Activated T-helper 9 cell treated with anti-CD3 and anti-CD28 coated beads, Interleukin-2, amount 50 U/mL, for 16 hours (primary cell): ENCODE results near the gene CAMK2B.
"Not testable (repeated sequence)": the region's sequence is repeated elsewhere in the genome, so short reads cannot be mapped to it uniquely, and the experiment has no call there.

Source experiments
- DNase-seq: peaks from one replicate; pipeline ENCODE4 v3.0.0-alpha.2; 2020; ENCODE audit warnings: low read depth

Gene CAMK2B

DNA sequence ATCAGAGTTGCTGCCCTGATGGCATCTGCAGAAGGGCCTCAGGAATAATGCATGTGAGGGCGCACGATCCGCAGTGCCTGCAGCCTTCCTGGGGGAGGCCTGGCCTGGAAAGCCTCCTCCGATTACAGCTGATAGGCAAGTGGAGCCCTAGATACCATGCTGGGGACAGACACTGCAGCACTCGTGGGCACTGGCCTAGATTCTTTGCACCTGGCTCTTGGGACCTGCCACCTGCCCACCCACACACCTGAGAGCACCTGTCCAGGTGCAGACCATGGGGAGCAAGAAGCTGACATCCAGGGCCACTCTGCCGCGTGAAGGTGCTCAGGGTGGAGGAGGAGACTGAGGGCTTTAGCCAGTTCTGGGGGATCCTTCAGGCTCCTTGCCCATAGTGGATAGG, 109.9 kb downstream of the CAMK2B start:
- DNase-seq: no peak

DNA sequence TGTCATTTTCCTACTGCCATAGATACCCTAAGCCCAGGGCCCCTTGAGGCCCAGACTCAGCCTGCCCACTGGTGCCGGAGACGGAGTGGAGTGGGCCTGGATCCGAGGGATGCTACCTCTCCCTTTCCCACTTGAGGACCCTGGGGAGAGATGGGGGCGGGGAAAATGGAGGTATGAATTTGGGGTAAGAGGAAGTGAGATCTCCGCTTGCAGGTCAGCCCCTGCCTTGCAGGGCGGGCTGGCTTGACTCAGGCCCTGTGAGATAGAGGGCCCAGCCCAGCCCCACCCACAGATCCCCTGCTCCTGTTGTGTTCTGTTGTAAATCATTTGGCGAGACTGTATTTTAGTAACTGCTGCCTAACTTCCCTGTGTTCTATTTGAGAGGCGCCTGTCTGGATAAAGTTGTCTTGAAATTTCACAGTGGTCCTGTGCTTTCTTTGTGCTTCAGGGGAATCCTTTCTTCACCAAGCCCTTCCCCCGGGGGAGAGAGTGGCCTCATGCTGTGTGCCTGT, 111.5 kb downstream of the CAMK2B start:
- DNase-seq: no peak

DNA sequence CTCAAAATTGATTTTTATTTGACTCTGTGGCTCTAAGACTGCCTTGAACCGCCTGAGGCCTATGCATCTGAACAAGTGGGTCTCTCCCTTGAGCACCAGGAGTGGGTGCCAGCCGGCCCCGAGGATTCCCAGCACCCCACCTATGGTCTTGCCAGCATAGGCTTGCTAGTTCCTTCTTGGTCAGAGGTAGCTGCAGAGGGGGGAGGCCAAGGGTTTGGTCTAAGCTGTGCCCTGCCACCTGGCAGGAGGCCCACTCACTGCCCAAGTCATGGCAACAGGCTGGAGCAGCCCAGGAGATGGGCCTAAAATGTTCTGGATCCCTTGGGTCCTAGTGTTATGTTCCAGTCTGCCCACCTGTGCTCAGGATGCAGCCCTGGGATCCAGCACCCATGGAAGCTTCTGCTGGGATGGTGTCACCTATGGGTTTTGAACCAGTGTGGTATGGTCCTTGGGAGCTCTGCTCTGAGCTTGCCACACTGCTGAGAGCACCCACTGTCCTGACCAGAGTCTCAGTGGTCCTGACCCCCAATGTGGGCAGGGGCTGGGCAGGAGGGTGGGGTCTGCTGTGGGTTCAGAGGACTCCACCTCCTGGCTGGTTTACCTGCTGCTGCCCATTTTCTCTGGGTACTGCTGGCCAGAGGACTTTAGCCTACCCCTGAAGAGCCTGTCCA, 112.1 kb downstream of the CAMK2B start:
- no peak for DNase-seq

DNA sequence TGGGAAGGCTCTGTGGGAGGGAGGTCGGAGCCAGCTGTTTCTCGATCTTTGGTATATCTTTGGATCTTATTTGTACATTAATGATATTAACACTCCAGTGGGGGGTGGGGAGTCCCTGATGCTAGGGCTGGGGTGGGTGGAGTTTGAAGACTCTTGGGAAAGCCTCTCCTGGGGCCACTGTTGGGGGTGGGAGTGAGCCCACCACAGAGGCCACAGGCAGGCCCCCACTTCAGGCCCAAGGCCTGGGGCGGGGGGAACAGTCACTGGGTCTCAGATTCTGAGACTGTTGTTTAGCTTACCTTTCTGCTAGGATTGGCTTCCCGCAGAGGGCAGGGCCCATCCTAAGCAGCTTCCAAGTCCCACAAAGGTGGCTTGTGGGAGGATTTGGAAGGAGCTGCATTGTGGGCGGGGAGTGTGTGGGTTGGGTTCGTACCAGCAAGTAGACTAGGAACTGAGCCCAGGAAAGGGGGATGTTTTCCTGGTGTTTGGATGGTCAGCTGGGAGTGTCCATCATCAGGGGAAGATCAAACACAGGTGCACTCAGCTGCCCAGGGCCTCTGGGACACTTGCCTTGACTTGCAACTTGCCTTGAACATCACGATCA, 112.7 kb downstream of the CAMK2B start:
- no peak for DNase-seq

DNA sequence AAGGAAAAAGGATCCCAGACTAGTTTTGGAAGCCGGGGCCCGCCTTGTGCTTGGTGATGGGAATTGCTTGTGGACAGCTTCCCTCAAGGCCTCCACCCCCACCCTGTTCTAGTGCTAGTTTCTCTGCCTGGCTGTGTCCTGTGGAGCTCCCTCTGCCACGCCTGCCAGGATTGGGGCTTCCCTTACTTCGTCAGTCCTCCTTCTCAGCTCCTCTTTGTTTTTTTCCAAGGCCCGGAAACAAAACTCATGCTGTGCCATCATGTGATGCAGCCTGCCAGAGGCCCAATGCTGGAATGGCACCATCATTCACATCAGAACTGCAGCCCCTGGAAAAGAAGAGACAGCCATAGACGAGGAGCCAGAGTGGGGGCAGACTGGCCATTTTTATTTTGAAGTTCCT, 113.4 kb downstream of the CAMK2B start:
- DNase-seq: no peak

DNA sequence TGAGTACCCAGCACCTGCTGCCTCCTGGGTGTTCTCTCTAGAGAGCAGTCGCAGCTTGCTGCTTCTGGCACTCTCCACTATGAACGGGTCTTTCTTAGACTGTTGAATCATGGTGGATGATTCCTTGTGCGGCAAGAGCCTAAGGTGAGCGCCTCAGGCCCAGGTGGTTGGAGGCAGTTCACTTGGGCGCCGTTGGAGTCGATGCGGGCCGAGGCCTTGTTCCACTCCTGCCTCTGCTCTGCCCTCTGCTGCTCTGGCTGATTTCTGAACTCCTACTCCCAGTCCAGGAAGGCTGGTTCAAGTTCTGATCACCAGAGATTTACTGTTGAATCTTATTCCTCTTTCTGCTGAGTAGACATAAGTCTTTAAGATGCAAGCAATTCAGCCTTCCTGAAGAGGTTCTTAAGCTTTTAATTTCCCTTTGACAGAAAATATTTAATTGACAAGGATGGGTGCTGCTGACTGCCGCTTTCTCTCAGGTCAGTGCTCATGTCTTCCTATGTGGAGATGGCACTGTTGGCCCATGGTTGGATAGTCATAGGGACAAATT, 114.2 kb downstream of the CAMK2B start:
- DNase-seq: no peak

DNA sequence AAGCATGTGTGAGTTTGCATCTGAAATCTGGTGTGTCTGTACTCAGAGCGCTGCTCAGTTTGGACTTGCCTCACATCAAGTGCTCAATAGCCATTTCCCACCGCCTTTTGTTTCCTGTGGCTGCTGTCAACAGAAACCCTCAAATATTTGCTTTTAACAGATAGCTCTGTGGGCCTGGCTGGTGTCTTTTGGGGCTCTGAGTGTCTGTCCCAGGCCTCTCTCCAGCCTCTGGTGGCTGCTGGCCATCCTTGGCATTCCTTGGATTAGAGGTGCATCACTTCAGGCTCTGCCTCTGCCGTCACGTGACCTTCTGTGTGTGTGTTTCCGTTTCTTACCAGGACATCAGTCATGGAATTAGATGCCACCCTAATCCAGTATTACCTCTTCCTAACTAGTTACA, 115.3 kb downstream of the CAMK2B start:
- DNase-seq: no peak

DNA sequence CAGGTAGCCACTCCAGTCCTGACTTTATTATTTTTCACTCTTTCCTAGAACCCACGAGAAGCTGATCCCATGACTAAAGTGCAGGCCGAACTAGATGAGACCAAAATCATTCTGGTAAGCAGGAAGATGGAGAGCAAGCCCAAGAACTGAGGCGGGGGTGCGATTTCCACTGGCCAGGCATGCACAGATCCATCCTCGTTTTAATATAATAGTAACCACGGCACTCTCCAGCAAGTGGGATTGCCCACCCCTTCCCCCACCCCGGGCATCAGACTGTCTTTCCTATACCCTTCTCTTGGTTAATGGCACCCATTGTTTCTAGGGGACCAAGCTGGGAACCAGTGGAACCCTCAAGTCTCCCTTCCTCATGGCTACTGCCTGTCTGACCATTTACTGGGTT, 117.3 kb downstream of the CAMK2B start:
- no peak for DNase-seq

DNA sequence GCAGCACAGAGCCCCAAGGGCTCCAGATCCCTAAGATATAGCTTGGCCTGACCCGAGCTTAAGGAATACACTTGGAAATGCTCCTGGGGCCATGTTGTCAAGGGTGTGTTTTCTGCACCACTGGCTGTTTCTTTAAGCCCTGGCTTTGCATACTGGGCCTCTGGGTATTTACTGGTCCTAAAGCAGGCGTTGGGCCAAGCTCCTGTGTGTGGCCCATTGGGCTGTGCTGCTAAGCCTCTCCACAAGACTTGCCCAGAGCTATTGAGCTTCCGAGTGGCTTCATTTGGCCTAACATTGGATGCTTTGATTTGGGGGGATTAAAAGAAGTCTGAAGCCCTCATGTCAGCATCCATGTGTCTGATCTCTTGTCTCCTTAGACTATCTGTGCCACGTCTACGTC, 119.4 kb downstream of the CAMK2B start:
- no peak for DNase-seq

DNA sequence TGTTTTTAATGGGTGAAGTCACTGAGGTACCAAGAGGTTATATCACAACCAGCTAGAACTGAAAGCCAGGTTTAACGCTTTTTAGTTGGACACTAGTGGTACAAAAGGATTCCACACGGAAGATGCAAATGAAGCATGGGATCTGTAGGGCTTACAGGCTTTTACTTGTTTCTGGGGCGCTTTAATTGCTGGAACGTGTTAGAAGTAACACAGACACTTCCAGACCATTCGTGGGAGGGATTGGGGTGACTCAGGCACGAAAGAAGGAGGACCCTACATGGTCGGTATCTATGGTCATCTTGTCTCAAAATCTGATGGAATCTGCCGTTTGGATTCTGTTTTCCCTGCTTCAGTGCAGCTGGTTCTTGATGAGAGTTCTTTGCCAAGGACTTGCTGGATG, 123.6 kb downstream of the CAMK2B start:
- no peak for DNase-seq

DNA sequence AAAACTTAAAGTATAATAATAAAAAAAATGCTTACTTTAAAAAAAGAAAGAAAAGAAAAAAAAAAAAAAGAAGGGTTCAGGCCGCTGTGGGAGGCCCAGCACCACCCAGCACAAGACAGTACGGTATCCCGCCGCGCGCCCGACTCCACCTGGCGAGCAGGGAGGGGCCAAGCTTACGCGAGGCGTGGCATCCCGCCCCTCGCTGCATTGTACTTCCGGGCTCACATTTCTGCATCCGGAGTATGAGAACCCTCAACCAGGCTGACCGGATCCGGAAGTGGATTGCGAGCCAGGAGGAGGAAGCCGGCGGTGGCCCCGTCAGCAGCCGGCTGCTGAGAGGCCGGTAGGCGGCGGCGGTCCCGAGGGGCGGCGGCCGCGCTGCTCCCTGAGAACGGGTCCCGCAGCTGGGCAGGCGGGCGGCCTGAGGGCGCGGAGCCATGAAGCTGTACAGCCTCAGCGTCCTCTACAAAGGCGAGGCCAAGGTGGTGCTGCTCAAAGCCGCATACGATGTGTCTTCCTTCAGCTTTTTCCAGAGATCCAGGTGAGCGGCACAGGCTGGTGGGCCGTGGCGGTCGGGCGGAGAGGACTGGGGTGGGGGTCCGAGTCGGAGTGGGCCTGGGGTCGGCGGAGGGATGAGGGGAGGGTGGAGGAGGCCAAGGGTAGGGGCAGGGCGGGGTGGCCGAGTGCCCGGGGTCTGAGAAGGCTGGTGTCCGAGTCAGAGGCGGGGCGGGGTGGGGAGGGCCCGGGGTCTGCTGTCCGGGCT, 124.5 kb downstream of the CAMK2B start, which contains the start of gene YKT6:
Gene YKT6, plus strand, starts transcription at position 280 of the 763 bp plus-strand sequence. Its CDS starts 158 bp downstream, at position 438.
- DNase-seq: peak; percentile 92

DNA sequence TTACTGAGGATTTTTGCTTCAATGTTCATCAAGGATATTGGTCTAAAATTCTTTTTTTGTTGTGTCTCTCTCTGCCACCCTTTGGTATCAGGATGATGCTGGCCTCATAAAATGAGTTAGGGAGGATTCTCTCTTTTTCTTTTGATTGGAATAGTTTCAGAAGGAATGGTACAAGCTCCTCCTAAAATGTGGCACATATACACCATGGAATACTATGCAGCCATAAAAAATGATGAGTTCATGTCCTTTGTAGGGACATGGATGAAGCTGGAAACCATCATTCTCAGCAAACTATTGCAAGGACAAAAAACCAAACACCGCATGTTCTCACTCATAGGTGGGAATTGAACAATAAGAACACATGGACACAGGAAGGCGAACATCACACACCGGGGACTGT, 125.2 kb downstream of the CAMK2B start:
- not testable (repeated sequence) for DNase-seq

DNA sequence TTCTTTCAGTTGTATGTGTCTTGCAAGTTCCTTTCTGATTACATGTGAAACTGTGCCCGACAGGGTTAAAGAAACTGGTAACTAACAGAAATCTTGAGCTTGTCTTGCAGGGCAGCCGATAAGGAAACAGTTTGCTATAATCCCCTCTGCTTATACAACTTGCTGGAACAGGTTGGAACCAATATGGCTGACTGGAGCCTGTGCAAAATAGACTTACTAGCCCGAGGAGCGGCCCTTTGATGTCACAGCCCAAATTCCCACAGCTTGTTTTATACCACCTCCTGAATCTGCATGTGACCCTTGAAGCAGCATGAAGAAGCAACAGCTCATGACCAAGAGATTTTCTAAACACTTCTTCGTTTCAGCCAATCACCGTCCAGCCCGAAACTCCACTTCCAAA, 127.9 kb downstream of the CAMK2B start:
- DNase-seq: no peak

DNA sequence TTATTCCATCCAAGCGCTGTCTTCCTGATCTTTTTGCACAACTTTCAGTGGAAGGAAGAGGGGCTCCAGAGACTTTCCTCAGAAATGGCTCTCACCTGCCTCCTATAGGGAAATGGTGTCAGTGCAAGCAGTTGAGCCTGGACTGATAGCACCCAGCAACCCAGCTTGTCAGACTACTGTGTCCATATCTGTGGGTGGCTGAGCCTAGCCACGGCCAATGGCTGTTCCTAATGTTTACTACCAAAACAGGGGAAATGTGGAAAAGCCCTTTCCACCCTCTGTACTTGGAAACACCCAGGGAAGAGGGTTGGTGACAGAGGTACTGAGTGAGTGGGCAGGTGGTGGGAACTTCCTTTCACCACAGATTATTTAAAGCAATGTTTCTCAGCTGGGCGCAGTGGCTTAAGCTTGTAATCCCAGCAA, 128.9 kb downstream of the CAMK2B start:
- no peak for DNase-seq

DNA sequence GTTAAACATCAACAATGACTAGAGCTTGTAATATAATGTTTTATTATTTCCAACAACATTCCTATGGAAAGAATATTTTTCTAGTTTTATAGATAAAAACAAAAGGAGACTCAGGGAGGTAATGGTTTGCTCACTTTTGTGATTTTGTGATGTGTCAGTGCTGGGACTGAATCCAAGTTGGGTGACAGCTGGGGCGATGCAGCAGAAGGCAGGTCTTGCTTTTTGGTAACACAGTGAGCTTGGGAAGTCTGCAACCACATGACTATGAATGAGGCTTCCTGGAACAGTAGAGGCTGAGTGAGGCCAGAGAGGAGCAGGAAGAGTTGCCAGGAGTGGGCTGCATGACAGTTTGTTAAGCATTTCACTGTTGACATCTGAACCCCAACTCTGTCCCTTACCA, 129.5 kb downstream of the CAMK2B start:
- DNase-seq: no peak

DNA sequence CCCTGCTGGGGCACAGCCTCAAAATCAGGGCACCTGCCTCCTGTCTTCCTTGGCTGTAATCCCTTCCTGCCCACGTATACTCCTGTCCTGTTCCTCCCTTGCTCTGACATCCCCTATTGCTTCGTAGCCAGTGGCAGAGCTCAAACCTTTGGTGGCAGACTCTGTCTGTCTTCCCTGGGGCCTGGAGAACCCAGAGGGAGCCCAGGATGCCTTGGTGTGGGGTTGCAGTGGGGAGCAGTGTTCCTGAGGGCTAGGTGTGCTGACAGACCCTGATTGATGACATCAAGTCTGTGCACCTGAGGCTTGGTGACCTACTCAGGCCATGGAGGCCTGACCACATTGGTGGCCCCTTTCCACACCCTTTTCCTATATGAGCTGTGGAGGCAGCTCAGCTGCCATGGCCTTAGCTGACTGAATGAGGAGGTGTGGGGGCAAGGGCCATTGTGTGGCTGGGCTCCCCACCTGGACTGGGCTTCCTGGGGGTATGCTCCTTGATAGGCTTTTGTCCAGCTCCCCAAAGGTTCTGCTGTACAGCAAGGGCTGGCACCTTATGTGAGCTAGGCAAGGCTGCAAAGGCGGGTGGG, 130.7 kb downstream of the CAMK2B start:
- DNase-seq: no peak

DNA sequence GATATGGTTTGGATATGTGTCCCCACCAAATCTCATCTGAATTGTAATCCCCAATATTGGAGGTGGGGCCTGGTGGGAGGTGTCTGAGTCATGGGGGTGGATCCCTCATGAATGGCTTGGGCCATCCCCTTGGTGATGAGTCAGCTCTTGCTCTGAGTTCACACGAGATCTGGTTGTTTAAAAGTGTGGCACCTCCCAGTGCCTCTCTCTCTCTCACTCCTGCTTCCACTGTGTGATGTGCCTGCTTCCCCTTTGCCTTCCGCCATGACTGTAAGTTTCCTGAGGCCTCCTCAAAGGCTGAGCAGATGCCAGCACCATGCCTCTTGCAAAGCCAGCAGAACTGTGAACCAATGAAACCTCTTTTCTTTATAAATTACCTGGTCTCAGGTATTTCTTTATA, 131.3 kb downstream of the CAMK2B start:
- DNase-seq: peak; percentile 13

DNA sequence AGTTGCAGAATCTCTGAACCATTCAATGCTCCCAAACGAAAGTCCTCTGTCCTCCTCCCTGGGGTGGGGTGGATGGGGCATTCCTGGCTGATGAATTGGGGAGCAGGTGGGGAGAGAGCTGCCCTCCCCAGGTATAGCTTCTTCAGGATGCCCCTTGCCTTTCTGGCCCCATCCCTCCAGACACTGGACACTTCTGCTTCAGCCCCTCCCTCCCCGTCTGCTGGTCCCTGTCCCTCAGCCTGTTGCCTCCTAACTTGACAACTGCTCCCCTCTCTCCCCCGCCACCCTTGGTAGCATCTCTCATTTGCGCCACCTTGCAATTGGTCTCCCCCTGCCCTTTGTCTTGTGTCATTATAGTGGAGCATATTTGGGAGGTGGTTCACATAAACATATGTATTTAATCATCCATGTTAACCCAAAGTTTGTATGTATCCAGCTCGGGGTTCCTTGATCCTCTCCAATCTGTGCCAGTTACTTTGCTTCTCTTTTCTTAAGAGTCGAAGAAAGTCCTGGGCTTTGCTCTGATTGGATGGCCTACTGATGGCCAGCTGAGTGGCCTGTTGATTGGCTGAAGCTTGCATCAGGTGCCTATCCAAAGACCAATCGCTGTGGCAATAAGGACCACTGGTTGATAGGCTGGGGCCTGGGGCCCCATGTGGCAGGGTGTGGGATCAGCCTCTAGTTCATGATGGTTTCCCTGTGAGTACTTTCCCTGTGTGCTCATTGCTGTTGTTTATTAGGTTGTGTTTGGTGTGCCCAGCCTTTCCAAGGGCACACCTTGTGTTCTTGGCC, 132.2 kb downstream of the CAMK2B start:
- no peak for DNase-seq

DNA sequence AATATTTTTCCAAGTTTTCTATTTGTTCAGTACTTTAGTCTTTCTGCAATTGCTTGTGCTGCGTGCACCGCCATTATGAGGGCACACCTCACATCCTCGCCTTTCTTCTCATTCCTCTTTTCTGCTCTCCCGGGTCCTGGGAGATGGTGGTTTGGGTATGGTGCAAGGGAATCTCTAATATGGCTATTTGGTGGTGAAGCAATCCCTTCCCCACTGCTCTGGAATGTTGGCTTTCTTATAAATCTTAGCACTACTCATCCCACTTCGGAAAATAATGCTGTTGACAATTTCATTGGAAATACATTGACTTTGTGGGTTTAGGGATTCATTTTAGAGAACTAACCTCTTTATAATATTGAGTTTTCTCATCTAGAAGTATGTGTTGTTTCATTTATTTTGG, 134.2 kb downstream of the CAMK2B start:
- DNase-seq: no peak

DNA sequence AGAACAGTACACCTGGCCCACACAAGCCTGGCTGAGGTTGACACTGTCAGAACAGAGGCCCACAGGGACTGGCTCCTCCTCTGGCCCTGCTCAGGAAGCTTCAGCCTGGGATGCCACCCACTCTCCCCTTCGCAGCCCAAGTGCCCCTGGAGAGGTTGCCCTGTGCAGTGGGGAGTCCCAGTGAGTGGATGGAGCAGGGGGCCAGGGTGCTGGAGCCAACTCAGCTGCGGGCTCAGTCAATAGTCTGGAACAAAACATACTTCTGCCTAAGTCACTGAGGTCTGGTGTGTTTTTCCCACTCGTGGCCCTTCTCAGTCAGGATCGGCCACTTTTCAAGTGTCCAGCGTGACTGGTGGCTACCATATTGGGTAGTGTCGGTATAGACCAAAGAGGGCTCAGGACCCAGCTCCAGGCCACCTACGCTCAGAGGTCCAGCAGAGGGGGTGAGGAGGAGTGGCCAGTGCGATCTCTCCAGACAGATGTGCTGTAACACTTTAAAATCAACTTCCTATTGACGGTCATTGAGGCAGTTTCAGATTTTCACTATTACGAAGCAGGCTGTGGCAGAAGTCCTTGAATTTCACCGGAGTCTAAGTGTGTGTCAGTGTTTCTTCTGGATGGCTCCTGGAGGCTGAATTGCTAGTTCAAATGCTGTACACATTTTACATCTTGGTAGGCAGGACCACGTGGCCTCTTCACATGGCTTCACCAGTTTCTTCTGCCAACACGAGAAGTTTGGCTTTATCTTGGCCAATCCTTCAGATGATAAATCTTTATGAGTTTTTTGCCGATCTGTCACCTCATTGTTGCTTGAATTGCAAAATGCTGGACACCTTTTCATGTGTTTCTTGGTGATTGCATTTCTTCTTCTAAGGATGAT, 135.2 kb downstream of the CAMK2B start:
- no peak for DNase-seq
